HepG2 (cell line): Measurements from ENCODE around the gene DRAP1. TPM values are rescaled to one million over a fixed set of nuclear protein-coding genes. Genes with fewer than 3 reads are reported as not detected.

ENCODE experiments used
- CCAR2 ChIP-seq: fragments of 200-400 bp; formaldehyde crosslinking; optimal IDR thresholded peaks from 2 replicates; pipeline ENCODE3; 2018; ENCODE audit warnings: low read depth, mild to moderate bottlenecking, low read length, moderate library complexity
- CSRNP1 ChIP-seq: sonication (generic); formaldehyde crosslinking; IDR thresholded peaks from 2 replicates; pipeline ENCODE4 v1.8.1; 2023; ENCODE audit warnings: mild to moderate bottlenecking, missing genetic modification reagents
- MTA3 ChIP-seq: sonication (generic); formaldehyde crosslinking; IDR thresholded peaks from 2 replicates; pipeline ENCODE4 v1.4.0; 2020; ENCODE audit warnings: missing genetic modification reagents
- MYNN ChIP-seq: sonication (generic); formaldehyde crosslinking; IDR thresholded peaks from 2 replicates; pipeline ENCODE4 v1.4.0; 2020; ENCODE audit warnings: mild to moderate bottlenecking, low read depth, missing genetic modification reagents
- REPIN1 ChIP-seq: sonication (generic); formaldehyde crosslinking; IDR thresholded peaks from 2 replicates; pipeline ENCODE4 v1.8.0; 2022; ENCODE audit warnings: missing genetic modification reagents, low read depth, mild to moderate bottlenecking, borderline replicate concordance
- SIN3B ChIP-seq: fragments of 150-350 bp; IDR thresholded peaks from 2 replicates; pipeline ENCODE4 v1.6.1; 2014; ENCODE audit warnings: low read length
- ZBTB7B ChIP-seq: sonication (generic); formaldehyde crosslinking; IDR thresholded peaks from 2 replicates; pipeline ENCODE4 v1.4.0; 2020; ENCODE audit warnings: missing genetic modification reagents
- ZNF253 ChIP-seq: sonication (generic); formaldehyde crosslinking; IDR thresholded peaks from 2 replicates; pipeline ENCODE4 v1.8.0; 2022; ENCODE audit warnings: mild to moderate bottlenecking, missing genetic modification reagents, borderline replicate concordance
- ZNF275 ChIP-seq: sonication (generic); formaldehyde crosslinking; IDR thresholded peaks from 2 replicates; pipeline ENCODE4 v1.8.0; 2022; ENCODE audit warnings: missing genetic modification reagents, mild to moderate bottlenecking, inconsistent platforms, borderline replicate concordance
- ZNF281 ChIP-seq: sonication (generic); formaldehyde crosslinking; IDR thresholded peaks from 2 replicates; pipeline ENCODE4 v1.4.0; 2020; ENCODE audit warnings: missing genetic modification reagents, borderline replicate concordance
- ZNF652 ChIP-seq: IDR thresholded peaks from 2 replicates; pipeline ENCODE4 v1.6.1; 2016; ENCODE audit warnings: low read depth, borderline replicate concordance
- ZNF790 ChIP-seq: sonication (generic); formaldehyde crosslinking; IDR thresholded peaks from 2 replicates; pipeline ENCODE4 v1.8.0; 2022; ENCODE audit warnings: missing genetic modification reagents, mild to moderate bottlenecking, borderline replicate concordance
- polyA plus RNA-seq, 8 experiments: library from polyadenylated mRNA; depleted of rRNA in 3 of 8; stranded (reverse) in 7 of 8; unstranded in 1 of 8; fragments of >200 nt; fragmentation: Illumina TruSeq in 4 of 8; extraction: Trizol in 4 of 8; gene quantifications; 2 replicates each; pipeline versions ENCODE4 v1.2.1 to v1.2.3, GENCODE V29; 2011 to 2016; ENCODE audit warnings: low read depth in 4 of 8, missing spikeins in 1 of 8, mixed read lengths in 1 of 8; ENCODE audit not compliant: insufficient read depth in 1 of 8
- total RNA-seq, 5 experiments: library from RNA; depleted of rRNA; stranded (reverse); fragments of >200 nt; fragmentation: Illumina TruSeq; extraction: Trizol; gene quantifications; 2 replicates each; pipeline ENCODE4 v1.2.3, GENCODE V29; 2016; ENCODE audit warnings: low read depth in 1 of 5
- TF ChIP-seq, protein P1 (sequence below): sonication (generic); formaldehyde crosslinking; IDR thresholded peaks from 2 replicates; pipeline ENCODE4 v1.5.0; 2020; ENCODE audit warnings: mild to moderate bottlenecking, low read depth, missing genetic modification reagents, borderline replicate concordance
- TF ChIP-seq, protein P2 (sequence below): sonication (generic); formaldehyde crosslinking; IDR thresholded peaks from 2 replicates; pipeline ENCODE4 v1.5.0; 2020; ENCODE audit warnings: missing genetic modification reagents
- TF ChIP-seq, protein P3 (sequence below): sonication (generic); formaldehyde crosslinking; conservative IDR thresholded peaks from 2 replicates; pipeline ENCODE4 v1.8.0; 2022; ENCODE audit warnings: low read depth, missing genetic modification reagents
- TF ChIP-seq, protein P4 (sequence below): sonication (generic); formaldehyde crosslinking; IDR thresholded peaks from 2 replicates; pipeline ENCODE4 v1.9.0; 2021; ENCODE audit warnings: missing genetic modification reagents, mild to moderate bottlenecking, borderline replicate concordance
- TF ChIP-seq, protein P5 (sequence below): sonication (generic); formaldehyde crosslinking; IDR thresholded peaks from 2 replicates; pipeline ENCODE4 v1.4.0; 2020; ENCODE audit warnings: missing genetic modification reagents

DRAP1 gene
- total and polyA plus RNA-seq, 2 of the 13 experiments (the other 11 are each of a cell fraction or from before 2014, with no cell fraction given), result 46.8 to 52.3 TPM

DNA sequence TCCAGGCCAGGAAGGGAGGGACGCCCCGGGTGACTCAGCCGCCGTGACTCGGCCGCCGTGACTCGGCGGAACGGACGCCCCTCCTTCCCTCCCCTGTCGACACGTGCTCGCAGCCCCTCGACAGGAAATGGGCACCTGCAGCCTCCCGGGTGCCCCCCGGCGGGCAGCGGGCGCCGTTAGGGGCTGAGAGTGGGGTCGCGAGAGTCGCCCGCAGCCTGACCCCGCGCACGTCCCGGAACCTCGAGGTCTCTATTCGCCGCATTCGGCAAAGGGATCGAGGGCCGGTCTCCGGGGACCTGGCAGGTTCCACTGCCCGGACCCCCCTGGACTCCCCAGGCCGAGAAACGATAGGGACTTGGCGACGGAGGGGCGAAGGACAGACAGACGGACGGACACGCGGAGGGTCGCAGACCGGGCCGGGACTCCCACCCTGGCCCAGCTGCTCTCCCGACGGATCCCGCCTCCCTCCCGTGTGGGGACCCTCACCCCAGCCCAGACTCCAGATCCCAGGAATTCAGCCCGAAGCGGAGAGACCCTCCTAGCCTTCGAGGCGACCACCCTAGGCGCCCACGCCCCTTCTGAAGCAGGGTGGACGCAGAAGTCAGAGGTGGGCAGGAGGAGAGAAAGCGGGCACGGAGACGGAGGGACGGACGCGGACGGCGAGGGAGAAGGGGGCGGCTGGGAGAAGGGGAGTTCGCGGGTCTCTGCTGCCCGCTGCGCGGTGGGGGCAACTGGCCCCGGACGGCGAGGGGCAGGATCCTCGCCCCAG is 19.7 kb upstream of the DRAP1 start (continued):
- TF ChIP-seq CSRNP1 (CRISPR knock-in tag) (peak; percentile 79; the same call in 1 of the 2 replicates), ZNF281 (CRISPR knock-in tag) (no peak), ZNF790 (CRISPR knock-in tag) (peak; percentile 70; the same call in 1 of the 2 replicates), CCAR2 (no peak), MYNN (no peak), ZBTB7B (CRISPR knock-in tag) (peak; percentile 97), SIN3B (no peak), REPIN1 (CRISPR knock-in tag) (peak; percentile 47; the same call in 1 of the 2 replicates), MTA3 (CRISPR knock-in tag) (no peak), ZNF652 (no peak), ZNF253 (CRISPR knock-in tag) (no peak; the same call in 1 of the 2 replicates), ZNF275 (CRISPR knock-in tag) (no peak)
- TF ChIP-seq, protein P1, sequence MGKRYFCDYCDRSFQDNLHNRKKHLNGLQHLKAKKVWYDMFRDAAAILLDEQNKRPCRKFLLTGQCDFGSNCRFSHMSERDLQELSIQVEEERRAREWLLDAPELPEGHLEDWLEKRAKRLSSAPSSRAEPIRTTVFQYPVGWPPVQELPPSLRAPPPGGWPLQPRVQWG (CRISPR knock-in tag), result no peak
- TF ChIP-seq, protein P2, sequence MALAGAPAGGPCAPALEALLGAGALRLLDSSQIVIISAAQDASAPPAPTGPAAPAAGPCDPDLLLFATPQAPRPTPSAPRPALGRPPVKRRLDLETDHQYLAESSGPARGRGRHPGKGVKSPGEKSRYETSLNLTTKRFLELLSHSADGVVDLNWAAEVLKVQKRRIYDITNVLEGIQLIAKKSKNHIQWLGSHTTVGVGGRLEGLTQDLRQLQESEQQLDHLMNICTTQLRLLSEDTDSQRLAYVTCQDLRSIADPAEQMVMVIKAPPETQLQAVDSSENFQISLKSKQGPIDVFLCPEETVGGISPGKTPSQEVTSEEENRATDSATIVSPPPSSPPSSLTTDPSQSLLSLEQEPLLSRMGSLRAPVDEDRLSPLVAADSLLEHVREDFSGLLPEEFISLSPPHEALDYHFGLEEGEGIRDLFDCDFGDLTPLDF (CRISPR knock-in tag), result no peak
- TF ChIP-seq, protein P3, sequence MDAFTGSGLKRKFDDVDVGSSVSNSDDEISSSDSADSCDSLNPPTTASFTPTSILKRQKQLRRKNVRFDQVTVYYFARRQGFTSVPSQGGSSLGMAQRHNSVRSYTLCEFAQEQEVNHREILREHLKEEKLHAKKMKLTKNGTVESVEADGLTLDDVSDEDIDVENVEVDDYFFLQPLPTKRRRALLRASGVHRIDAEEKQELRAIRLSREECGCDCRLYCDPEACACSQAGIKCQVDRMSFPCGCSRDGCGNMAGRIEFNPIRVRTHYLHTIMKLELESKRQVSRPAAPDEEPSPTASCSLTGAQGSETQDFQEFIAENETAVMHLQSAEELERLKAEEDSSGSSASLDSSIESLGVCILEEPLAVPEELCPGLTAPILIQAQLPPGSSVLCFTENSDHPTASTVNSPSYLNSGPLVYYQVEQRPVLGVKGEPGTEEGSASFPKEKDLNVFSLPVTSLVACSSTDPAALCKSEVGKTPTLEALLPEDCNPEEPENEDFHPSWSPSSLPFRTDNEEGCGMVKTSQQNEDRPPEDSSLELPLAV (CRISPR knock-in tag), result no peak
- TF ChIP-seq, protein P4, sequence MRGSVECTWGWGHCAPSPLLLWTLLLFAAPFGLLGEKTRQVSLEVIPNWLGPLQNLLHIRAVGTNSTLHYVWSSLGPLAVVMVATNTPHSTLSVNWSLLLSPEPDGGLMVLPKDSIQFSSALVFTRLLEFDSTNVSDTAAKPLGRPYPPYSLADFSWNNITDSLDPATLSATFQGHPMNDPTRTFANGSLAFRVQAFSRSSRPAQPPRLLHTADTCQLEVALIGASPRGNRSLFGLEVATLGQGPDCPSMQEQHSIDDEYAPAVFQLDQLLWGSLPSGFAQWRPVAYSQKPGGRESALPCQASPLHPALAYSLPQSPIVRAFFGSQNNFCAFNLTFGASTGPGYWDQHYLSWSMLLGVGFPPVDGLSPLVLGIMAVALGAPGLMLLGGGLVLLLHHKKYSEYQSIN (CRISPR knock-in tag), result no peak
- TF ChIP-seq, protein P5, sequence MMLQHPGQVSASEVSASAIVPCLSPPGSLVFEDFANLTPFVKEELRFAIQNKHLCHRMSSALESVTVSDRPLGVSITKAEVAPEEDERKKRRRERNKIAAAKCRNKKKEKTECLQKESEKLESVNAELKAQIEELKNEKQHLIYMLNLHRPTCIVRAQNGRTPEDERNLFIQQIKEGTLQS (CRISPR knock-in tag), result peak; percentile 52; the same call in 1 of the 2 replicates
